ENCODE results near the gene WDR45B.

The WDR45B gene

DNA sequence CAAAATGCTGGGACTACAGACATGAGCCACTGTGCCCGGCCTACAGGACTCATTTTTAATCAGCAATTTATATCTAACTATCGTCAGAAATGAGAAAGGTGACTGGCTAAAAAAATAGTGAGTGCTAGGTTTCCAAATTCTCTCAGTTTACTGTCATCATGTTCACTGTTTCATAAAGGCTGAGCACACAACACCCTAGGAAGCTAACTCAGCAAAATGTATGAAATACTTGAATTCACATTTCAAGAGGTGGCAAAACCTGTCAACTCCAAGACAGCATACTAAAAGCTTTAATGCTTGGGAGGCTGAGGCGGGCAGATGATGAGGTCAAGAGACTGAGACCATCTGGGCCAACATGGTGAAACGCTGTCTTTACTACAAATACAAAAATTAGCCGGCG, 16.7 kb downstream of the WDR45B start:
- no peak for DNase-seq (ENCODE audit: low read depth in 2 of 3, low spot score in 1 of 3)

DNA sequence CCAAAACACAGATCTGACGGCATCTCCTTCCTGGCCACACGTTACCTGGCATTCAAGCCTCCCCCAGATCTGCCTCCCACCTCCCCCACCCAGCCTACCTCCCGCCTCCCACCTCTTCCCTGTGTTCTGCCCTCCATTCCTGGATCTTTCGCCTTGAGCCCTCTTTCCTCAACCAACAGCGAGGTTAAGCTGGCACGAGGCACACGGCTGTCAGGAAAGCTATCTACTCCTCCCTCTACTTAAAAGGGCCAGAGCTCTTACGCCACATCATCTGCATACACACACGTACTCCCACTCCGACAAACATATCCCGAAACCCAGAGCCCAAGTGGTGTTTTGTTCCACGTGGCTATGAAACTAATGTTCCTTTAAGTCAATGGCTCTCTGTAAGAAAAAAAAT, 18.0 kb downstream of the WDR45B start:
- DNase-seq (ENCODE audit: low read depth in 2 of 3, low spot score in 1 of 3) = no peak

DNA sequence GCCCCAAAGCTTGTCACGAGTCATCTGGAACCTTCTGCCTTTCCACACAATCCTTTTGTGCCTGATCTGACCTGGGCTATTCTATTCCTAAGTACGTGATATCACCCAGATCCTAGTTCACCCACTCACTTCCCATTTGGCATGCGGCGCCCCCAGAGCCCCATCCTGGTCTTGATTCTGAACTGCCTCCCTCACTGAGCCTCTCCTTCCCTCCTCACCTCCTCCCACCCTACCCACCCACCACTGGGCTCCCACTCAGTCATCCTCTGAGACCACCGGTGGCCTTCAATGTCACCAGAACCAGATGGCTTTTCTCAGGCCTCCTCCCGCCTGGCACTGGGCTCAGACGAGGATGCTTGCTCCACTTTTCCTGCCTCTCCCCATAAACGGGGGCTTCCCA, 18.5 kb downstream of the WDR45B start:
- no peak for DNase-seq (ENCODE audit: low read depth in 2 of 3, low spot score in 1 of 3)

DNA sequence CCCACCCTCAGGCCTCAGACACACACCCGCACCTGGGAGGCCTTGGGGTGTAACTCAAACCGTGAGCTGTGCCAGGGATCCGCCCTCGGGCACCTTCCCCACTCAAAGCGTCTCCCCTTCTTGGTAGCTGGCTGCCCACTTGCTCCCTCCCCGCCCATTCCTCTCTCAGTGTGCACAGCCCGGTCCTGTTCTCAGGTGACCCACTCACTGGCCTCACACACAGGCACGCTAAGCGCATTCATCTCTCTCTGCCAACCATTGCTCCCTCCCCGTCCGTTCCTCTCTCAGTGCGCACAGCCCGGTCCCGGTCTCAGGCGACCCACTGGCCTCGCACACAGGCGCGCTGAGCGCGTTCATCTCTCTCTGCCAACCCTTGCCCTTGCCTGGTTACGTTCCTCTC, 20.8 kb downstream of the WDR45B start:
- no peak for DNase-seq (ENCODE audit: low read depth in 2 of 3, low spot score in 1 of 3)

DNA sequence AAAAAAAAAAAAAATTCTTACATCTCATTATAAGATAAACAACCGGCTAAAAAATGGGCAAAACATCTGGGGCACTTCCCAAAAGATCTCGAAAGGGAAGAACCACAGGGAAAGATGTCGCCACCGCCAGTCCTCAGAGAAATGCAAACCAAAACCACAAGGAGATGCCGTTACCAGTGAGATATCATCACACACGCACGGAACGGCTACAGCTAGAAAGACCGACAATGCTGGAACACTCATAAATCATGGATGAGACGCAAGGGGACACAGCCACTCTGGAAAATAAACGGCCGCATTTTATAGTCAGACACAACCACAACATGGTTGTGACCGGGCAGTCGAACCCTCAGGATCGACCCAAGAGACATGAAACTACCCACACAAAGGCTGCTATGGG, 24.5 kb downstream of the WDR45B start:
- no peak for DNase-seq (ENCODE audit: low read depth in 2 of 3, low spot score in 1 of 3)

DNA sequence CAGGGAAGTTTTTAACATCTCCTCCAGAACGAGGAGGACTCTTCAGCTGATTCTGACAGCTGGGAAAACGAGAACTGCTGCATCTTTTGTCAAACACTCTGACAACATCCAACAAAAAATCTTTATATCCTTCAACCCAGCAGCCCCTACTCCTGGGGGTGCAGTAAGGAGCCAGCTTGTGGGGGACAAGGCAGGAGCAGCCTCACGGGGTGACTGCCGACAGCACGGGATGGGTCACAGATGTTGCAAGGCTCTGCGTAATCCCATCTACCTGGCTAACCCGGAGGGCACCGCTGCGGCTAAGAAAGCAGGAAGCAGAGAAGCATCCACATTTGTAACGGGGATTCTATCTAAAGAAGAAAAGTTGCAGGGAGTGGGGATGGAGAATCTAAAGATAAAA, 28.6 kb downstream of the WDR45B start:
- no peak for DNase-seq (ENCODE audit: low read depth in 2 of 3, low spot score in 1 of 3)

DNA sequence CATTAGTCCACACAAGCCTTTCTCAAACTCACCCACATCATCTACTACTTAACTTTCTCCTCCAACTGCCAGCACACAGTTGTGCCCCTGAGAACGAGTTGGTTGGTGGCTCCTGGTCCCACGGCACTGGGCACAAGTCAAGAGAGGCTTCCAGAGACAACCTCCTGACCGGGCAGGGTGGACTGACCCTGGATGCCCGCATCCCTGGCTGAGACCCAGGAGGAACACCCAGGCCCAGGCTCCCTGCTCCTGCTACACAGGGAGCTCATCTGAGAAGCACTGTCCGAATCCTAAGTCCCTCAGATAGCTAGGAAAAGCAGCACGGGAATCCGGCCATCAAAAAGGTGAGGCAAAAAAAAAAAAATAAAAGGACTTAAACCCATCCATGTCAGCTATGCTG, 29.0 kb downstream of the WDR45B start:
- DNase-seq (ENCODE audit: low read depth in 2 of 3, low spot score in 1 of 3) = no peak

DNA sequence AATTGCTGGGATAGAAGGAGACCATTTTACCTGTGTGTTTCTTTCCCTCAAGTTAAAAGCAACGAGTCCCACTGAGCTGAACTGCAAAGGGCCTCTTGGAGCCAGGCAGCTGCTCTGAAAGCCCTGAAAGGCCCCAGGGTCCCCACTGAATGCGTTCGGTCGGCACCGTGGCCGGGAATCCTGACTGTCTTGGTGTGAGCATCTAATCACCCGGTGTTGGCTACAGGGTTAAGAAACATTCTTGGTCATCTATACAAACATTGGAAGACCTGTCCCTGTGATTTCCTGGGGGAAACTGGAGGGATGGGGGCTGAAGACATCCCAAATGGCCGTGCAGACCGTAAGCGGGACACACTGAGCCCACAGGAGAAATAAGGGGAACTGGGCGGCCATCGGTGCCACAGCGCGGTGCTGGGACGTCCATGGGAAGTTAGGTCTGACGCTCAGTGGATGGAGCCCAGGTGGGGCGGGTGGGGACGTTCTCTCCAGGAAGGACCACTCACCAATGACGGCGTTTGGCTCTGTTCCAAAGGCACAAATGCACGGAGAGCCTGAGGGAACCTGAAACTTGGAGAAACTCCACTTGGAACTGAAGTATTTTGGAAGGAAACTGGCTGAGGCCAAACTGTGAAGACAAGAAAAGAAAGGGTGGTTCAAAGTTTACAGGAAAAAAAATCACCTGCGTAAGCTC, 32.1 kb downstream of the WDR45B start:
- no peak for DNase-seq (ENCODE audit: low read depth in 2 of 3, low spot score in 1 of 3)

DNA sequence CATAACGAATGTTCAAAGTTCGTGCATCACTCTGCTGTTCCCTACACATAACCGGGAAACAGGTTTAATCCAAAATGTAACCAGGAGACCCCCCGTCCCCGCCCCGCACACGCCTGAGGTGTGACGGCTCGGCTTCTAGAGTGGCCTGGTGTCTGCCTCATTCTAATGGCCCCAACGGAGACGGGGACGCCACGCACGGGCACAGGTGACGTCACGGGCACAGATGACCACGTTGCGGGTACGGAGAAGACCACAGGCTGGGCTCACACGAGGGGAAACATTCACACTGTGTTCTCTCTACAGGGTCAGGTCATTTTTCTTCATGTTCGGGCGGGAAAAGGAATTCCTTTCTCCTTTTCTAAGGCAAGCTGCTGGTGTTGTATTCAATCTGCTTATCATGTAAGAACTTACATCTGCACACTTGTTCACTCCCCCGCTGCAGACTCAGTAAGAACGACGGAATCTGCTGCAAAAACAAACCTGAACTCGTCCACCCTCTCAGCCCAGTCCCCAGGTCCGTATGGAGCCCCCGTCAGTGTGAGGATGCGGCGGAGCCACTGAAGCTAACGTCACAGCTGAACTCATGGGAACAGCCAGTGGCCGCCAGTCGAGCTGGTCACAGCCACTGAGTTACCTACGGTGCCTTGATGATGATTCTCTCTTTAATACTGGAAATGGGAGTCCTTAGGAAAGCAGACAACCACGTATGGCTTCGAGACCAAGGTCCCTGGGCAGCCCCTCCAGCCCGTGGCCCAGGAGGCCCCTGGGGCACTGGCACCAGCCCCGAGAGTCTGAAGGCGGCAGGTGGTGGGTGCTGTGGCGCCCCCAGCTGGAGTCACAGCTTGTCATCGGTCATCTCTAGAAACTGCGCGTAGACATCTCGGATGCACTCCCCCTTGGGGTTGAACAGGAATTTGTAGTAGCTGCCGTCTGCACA, 32.9 kb downstream of the WDR45B start:
- no peak for DNase-seq (ENCODE audit: low read depth in 2 of 3, low spot score in 1 of 3)

DNA sequence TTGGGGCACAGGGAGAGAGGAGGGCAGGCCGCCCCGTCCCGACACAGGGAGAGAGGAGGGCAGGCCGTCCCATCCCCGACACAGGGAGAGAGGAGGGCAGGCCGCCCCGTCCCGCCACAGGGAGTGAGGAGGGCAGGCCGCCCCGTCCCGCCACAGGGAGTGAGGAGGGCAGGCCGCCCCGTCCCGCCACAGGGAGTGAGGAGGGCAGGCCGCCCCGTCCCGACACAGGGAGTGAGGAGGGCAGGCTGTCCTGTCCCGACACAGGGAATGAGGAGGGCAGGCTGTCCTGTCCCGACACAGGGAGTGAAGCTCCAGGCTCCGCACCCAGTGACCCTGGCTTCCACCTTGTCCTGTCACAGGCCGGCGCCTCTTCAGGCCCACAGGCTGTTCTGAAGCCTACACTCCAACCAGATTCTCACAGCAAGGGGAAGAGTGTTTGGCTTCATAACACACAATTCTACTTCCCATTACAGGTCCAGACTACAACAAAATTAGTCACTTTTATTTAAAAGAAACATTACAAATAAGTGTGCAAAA, 34.1 kb downstream of the WDR45B start:
- DNase-seq (ENCODE audit: low read depth in 2 of 3, low spot score in 1 of 3) = no peak

DNA sequence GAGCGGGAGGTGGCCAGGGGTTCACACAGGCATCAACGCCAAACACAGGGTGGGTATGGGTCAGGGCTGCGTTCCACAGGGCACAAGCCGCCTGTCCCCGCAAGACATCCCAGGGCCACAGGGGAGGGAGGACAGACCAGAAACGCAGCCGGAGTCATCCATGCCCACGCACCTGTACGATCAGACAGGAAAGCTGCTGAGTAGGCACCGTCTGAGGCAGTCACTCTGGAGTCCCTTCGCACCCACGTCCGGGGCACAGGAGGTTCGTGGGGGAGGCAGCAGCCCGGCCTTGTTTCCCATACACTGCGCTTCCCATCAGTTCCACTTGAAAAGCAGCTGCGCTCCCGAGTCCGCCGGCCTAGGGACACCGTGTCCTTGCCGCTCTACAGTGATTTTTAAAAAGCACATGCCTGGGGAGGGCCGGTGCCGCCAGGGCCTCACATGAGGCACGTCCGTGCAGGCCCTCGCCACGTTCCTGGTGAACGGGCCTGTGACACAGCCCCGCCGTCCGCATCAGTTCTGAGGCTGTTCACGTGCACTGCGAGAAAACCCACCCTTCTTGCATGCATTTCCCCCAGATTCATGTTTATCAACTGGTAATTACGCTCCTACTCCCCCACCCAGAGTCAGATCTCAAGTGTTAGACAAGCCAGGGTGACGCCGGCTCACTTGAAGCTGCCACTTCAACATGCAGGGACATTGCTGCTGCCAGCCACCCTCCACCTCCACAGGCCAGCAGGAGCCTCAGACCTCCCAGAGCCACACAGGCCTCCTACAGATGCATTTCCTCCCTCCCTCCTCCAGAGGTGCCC, 34.8 kb downstream of the WDR45B start:
- DNase-seq (ENCODE audit: low read depth in 2 of 3, low spot score in 1 of 3) = no peak

DNA sequence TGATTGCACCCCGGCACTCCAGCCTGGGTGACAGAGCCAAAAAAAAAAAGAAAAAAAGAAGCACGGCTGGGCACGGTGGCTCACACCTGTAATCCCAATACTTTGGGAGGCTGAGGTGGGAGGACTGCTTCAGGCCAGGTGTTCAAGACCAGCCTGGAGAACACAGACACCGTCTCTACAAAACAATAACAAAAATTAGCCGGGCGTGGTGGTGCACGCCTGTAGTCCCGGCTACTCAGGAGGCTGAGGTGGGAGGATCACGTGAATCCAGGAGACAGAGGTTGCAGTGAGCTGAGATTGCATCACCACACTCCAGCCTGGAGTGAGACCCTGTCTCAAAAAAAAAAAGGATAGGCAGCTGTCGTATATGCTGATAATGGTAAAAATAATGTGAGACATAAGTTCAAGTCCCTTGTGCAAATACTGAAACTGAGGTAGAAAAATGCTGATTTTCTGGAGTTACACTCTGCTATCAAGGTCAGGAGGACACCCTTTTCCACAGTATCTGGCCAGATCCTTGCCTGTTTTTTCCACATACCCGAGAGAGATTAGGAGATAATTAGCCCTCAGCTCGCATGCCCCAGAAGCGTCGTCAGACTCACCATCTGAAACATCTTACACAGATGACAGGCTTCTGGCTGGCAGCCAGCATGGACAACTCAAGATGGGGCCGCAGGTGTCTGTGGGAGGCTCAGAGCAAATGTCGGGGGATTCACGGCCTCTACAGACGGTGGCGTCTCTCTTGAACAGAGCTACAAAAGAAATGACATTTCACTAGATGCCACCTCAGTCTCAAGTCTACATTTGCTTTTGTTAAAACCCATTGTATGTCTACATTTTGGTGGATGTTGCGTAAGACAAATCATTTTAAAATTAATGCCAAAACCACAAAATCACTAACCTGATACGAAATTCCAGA, 36.8 kb downstream of the WDR45B start:
- no peak for DNase-seq (ENCODE audit: low read depth in 2 of 3, low spot score in 1 of 3)

DNA sequence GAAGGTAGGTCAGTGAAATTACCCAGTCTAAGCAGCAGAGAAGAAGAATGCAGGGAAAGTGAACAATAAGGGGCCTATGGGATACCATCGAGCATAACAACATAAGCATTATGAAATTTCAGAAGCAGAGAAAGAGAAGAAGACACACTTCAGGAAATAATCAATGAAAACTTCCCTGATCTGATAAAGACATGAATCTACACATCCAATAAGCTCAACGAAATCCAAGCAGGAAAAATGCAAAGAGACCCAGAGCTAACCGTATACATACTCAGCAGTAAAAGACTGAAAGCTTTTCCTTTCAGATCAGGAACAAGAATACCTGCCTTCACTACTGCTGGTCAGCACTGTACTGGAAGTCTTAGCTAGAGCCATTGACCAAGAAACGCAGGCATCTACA, 38.6 kb downstream of the WDR45B start:
- DNase-seq (ENCODE audit: low read depth in 2 of 3, low spot score in 1 of 3) = no peak

DNA sequence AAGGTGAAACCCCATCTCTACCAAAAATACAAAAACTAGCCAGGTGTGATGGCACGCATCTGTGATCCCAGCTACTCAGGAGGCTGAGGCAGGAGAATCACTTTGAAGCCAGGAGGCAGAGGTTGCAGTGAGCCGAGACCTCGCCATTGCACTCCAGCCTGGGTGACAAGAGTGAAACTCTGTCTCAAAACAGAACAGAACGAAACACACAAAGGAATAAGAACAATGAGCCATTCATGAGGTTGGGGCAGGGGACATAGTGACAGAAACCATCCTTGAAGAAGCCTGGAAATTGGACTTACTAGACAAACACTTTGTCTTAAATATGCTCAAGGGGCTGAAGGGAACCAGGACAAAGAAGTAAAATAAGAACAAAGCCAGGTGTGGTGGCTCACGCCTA, 39.4 kb downstream of the WDR45B start:
- DNase-seq (ENCODE audit: low read depth in 2 of 3, low spot score in 1 of 3) = no peak

DNA sequence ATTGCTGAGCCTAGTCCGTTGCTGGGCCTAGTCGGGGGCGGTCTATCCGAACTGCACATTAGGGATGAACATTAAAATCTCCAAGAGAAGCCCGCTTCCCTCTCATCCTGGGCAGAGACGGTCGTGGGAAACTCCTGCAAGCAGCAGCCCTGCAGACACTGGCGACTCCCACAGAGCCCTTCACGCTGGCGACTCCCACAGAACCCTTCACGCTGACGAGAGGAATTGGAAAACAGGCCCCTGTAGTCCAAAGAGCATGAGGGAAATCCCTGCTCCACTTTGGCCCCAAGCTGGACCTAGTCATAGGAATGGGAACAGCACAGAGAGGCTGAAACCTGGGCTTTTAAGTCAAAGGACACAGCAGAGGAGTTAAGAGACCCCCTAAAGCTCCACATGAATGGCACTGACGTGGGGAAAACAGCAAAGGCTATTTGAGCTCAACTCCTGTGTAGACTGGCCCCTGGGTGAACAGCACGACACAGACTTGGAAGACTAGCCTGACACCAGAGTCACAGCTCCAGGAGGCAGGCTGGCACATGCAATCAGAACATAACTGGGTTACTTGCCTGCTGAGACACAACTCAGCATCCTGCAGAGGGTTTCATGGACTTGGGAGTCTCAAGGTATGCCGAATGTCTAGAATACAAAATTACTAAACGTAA, 42.2 kb downstream of the WDR45B start:
- no peak for DNase-seq (ENCODE audit: low read depth in 2 of 3, low spot score in 1 of 3)

DNA sequence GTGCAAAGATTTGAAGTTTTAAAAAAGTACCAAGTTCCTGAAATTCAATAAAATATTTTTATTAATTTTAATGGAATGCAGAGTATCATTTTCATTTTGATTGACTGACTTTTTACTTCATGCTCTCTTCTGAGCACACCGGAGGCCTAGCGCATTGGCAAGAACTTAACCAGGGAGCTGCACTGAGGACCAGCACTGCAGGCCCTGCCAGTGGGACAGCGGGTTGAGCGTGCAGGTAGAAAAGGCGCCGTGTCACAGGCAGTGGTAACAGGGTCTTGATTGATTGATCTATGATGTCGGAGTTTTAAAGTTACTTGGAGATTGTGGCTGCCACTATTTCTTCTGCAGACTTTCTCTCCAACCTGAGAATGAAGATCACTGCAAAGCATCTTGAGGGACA, 43.7 kb downstream of the WDR45B start:
- DNase-seq (ENCODE audit: low read depth in 2 of 3, low spot score in 1 of 3) = no peak

DNA sequence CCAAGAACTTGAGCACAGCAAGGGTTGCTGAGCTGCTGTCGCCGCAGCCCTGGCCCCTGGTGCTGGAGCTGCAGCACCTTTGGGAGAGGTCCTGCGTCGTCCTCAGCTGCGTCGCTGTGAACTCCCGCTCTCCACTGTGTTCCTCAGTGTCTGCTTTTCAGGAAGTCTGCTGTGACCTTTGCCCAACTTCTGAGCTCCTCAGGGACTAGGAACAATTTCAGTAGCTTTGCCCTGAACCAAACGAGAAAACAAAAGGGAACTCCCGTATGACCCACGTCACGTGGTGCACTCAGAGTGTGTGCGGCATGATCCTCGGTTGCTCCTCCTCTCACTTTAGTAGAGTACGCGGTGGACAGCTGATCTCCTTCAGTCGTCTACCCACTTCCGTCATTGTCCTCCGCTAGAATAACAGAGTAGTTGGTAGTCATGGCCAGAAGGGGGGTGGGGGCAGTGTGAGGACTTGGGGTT, 44.2 kb downstream of the WDR45B start:
- DNase-seq (ENCODE audit: low read depth in 2 of 3, low spot score in 1 of 3) = no peak

DNA sequence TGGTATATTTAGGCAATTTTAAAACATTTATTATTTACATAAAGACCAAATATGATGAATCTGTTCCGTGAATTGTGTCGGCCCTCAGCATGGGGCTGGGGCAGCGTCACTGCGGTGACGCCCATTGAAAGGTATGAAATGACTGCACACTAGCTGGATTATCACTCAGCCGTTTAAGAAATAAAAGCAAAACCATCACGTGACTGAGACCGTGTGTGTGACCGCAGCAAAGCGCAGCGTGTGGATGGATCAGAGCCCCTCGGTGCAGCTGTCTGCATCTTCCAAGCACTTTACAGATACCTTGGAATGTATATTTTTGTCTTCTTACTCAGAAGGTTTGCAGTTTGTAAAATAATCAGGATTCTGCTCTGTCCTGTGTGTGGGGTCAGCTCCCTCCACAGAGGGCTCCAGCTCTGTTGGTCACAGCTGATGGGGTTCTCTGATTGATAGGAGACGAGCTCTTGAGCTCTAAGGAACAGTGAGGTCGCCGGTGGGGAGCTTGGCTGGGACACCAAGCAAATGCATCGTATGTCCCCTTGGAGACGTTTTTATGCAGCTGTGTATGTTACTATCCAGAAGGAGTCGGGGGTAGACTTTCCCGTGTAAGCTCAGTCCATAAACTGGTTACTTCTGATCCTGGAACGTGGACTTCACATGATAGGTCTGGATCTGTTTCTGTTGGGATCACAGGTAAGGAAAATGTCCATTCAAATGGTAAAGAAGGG, 45.1 kb downstream of the WDR45B start:
- no peak for DNase-seq (ENCODE audit: low read depth in 2 of 3, low spot score in 1 of 3)

DNA sequence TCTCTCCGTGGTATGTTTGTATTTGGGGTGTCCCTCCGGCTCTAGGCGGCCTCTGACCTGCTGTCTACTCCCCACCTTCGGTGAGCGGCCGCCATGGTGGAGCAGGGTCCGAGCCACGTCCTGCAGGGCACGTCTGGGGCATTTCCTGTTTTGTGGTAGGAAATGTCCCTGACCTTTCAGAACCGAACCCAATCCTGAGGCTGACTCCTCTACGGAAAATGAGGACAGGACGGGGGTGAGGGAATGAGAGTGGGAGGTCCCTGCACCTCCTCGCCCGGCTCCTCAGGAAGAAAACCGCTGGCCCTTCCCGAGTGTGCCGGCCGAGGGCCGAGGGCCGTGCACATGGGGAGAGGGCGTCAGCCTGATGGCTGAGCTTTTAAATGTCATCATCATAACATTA, 45.8 kb downstream of the WDR45B start:
- no peak for DNase-seq (ENCODE audit: low read depth in 2 of 3, low spot score in 1 of 3)

Measured in stimulated activated CD4-positive, alpha-beta T cell treated with anti-CD3 and anti-CD28 coated beads, Interleukin-12 subunit alpha, Interleukin-12 subunit beta, amount 100 ng/mL, for 48 hours (primary cell).